ENCODE results near the gene AFG1L. TPM values are rescaled to one million over a fixed set of nuclear protein-coding genes. Genes with fewer than 3 reads are reported as not detected.
"Not testable (repeated sequence)": the region's sequence is repeated elsewhere in the genome, so short reads cannot be mapped to it uniquely, and the experiment has no call there.

Gene AFG1L
- total and polyA plus RNA-seq, 2 donors, result 3.9 to 9.8 TPM

- no peak overlapping the region for H3K4me3 ChIP-seq (ENCODE audit: low read length in 2 of 2)
- H3K9me3 ChIP-seq (ENCODE audit: control insufficient read depth in 2 of 2, insufficient read depth in 1 of 2, low read length in 1 of 2), result no peaks in the 10 kb centered on the region
- no peak overlapping the region for H3K27ac ChIP-seq (ENCODE audit: low read depth in 1 of 2, low read length in 1 of 2)
- 97% methylated on average over 4 of the region's 4 CpGs for WGBS
- H3K4me1 ChIP-seq (ENCODE audit: control insufficient read depth in 2 of 2, insufficient read depth in 2 of 2, low read length in 2 of 2), result peaks cover 2 to 16% of the 10 kb centered on the region in 2 donors
- H3K27me3 ChIP-seq (ENCODE audit: control insufficient read depth in 2 of 2, insufficient read depth in 1 of 2, low read length in 1 of 2), result no peaks in the 10 kb centered on the region
- H3K36me3 ChIP-seq (ENCODE audit: control insufficient read depth in 2 of 2, insufficient read depth in 2 of 2, low read length in 1 of 2), result peaks cover 0 to 19% of the 10 kb centered on the region in 2 donors
- no peak for DNase-seq (ENCODE audit: low read depth in 6 of 9, low spot score in 9 of 9)
Measured at GRCh38 chr6:108254433-108255410, 40.1 kb upstream of the AFG1L start.

DNA sequence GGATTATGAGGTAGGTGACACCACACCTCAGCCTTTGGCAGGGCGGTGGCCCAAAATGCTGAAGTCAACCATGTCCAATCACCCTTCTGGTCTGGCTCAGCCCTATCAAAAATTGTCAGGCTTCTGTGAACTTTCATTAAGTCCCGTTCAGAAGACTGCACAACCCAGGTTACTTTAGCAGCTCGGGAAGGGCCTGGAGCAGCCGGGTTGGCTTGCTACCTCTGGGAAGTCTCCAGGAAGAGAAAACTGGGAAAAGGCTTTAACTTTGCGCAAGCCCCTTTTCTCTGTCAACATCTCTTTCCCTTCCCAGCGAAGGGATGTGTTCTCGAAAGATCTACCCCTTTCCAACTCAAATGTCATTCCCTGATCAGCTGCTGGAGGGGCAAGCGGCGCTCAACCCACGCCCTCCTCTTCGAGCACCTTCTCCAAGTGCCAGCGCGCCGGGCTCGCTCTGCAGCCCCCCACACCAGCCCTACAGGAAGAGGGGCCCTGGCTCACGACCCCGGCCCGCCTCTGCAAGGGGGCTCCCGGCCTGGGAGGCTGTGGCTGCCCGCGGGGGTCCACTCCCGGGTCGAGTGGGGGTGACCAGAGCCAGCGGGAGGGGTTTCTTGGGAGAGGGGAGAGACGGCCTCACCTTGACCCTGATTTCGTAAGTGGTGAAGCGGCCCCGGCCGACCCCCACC is 34.6 kb upstream of the AFG1L start:
- peak overlapping the region; percentile 95 to 98 for H3K27ac ChIP-seq (ENCODE audit: low read depth in 1 of 2, low read length in 1 of 2)
- peaks cover 5 to 22% of the 10 kb centered on the region in 2 donors for H3K4me1 ChIP-seq (ENCODE audit: control insufficient read depth in 2 of 2, insufficient read depth in 2 of 2, low read length in 2 of 2)
- 1% methylated on average over 29 of the region's 29 CpGs for WGBS
- peaks cover 0 to 10% of the 10 kb centered on the region in 2 donors for H3K36me3 ChIP-seq (ENCODE audit: control insufficient read depth in 2 of 2, insufficient read depth in 2 of 2, low read length in 1 of 2)
- peak overlapping the region; percentile 79 to 98 for H3K4me3 ChIP-seq (ENCODE audit: low read length in 2 of 2)
- H3K9me3 ChIP-seq (ENCODE audit: control insufficient read depth in 2 of 2, insufficient read depth in 1 of 2, low read length in 1 of 2), result no peaks in the 10 kb centered on the region
- H3K27me3 ChIP-seq (ENCODE audit: control insufficient read depth in 2 of 2, insufficient read depth in 1 of 2, low read length in 1 of 2), result no peaks in the 10 kb centered on the region
- DNase-seq (ENCODE audit: low read depth in 6 of 9, low spot score in 9 of 9), result peak in 7 of 9 donors; percentile 25 to 59 (median 41)

GRCh38 chr6:108260809-108261569 is 33.9 kb upstream of the AFG1L start, which contains the start of gene SNX3:
Gene SNX3 (minus strand): TSS chr6:108261040. CDS start chr6:108260921, 119 bp downstream.
- H3K4me3 ChIP-seq (ENCODE audit: low read length in 2 of 2), result peak within 1 kb of the TSS; percentile 79 to 98
- no peaks in the 10 kb centered on the region for H3K9me3 ChIP-seq (ENCODE audit: control insufficient read depth in 2 of 2, insufficient read depth in 1 of 2, low read length in 1 of 2)
- no peaks in the 10 kb centered on the region for H3K27me3 ChIP-seq (ENCODE audit: control insufficient read depth in 2 of 2, insufficient read depth in 1 of 2, low read length in 1 of 2)
- WGBS, result under 1% methylated on average over 83 of the region's 83 CpGs
- DNase-seq (ENCODE audit: low read depth in 6 of 9, low spot score in 9 of 9), result peak; percentile 74 to 95 (median 89)
- H3K4me1 ChIP-seq (ENCODE audit: control insufficient read depth in 2 of 2, insufficient read depth in 2 of 2, low read length in 2 of 2), result peaks cover 3 to 22% of the 10 kb centered on the region in 2 donors
- peaks cover 0 to 5% of the 10 kb centered on the region in 2 donors for H3K36me3 ChIP-seq (ENCODE audit: control insufficient read depth in 2 of 2, insufficient read depth in 2 of 2, low read length in 1 of 2)
- H3K27ac ChIP-seq (ENCODE audit: low read depth in 1 of 2, low read length in 1 of 2), result peak within 1 kb of the TSS; percentile 95 to 98

- 98% methylated on average over 2 of the region's 2 CpGs for WGBS
Measured at GRCh38 chr6:108263371-108263770, 31.5 kb upstream of the AFG1L start.

GRCh38 chr6:108268845-108269244 is 26.0 kb upstream of the AFG1L start:
- H3K9me3 ChIP-seq (ENCODE audit: control insufficient read depth in 2 of 2, insufficient read depth in 1 of 2, low read length in 1 of 2), result no peaks in the 10 kb centered on the region
- H3K4me1 ChIP-seq (ENCODE audit: control insufficient read depth in 2 of 2, insufficient read depth in 2 of 2, low read length in 2 of 2), result no peaks in the 10 kb centered on the region
- H3K4me3 ChIP-seq (ENCODE audit: low read length in 2 of 2), result no peak overlapping the region
- no peak for DNase-seq (ENCODE audit: low read depth in 6 of 9, low spot score in 9 of 9)
- H3K36me3 ChIP-seq (ENCODE audit: control insufficient read depth in 2 of 2, insufficient read depth in 2 of 2, low read length in 1 of 2), result no peaks in the 10 kb centered on the region
- H3K27me3 ChIP-seq (ENCODE audit: control insufficient read depth in 2 of 2, insufficient read depth in 1 of 2, low read length in 1 of 2), result no peaks in the 10 kb centered on the region
- H3K27ac ChIP-seq (ENCODE audit: low read depth in 1 of 2, low read length in 1 of 2), result no peak overlapping the region
- 94% methylated on average over 3 of the region's 3 CpGs for whole genome bisulfite sequencing

More at GRCh38 chr6:108263371-108263770, 31.5 kb upstream of the AFG1L start:
- no peak overlapping the region for H3K27ac ChIP-seq (ENCODE audit: low read depth in 1 of 2, low read length in 1 of 2)
- peaks cover 3 to 17% of the 10 kb centered on the region in 2 donors for H3K4me1 ChIP-seq (ENCODE audit: control insufficient read depth in 2 of 2, insufficient read depth in 2 of 2, low read length in 2 of 2)
- H3K36me3 ChIP-seq (ENCODE audit: control insufficient read depth in 2 of 2, insufficient read depth in 2 of 2, low read length in 1 of 2), result no peaks in the 10 kb centered on the region
- H3K4me3 ChIP-seq (ENCODE audit: low read length in 2 of 2), result no peak overlapping the region
- no peak for DNase-seq (ENCODE audit: low read depth in 6 of 9, low spot score in 9 of 9)
- no peaks in the 10 kb centered on the region for H3K9me3 ChIP-seq (ENCODE audit: control insufficient read depth in 2 of 2, insufficient read depth in 1 of 2, low read length in 1 of 2)
- H3K27me3 ChIP-seq (ENCODE audit: control insufficient read depth in 2 of 2, insufficient read depth in 1 of 2, low read length in 1 of 2), result no peaks in the 10 kb centered on the region

DNA sequence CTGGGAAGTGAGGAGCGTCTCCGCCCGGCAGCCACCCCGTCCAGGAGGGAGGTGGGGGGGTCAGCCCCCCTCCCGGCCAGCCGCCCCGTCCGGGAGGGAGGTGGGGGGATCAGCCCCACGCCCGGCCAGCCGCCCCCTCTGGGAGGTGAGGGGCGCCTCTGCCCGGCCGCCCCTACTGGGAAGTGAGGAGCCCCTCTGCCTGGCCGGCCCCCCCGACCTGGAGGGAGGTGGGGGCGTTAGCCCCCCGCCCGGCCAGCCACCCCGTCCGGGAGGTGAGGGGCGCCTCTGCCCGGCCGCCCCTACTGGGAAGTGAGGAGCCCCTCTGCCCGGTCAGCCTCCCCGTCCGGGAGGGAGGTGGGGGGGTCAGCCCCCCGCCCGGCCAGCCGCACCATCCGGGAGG is 24.9 kb upstream of the AFG1L start:
- not testable (repeated sequence) for H3K27me3 ChIP-seq (ENCODE audit: control insufficient read depth in 2 of 2, insufficient read depth in 1 of 2, low read length in 1 of 2); H3K27ac ChIP-seq (ENCODE audit: low read depth in 1 of 2, low read length in 1 of 2); H3K36me3 ChIP-seq (ENCODE audit: control insufficient read depth in 2 of 2, insufficient read depth in 2 of 2, low read length in 1 of 2); DNase-seq (ENCODE audit: low read depth in 6 of 9, low spot score in 9 of 9); H3K4me1 ChIP-seq (ENCODE audit: control insufficient read depth in 2 of 2, insufficient read depth in 2 of 2, low read length in 2 of 2); H3K4me3 ChIP-seq (ENCODE audit: low read length in 2 of 2); H3K9me3 ChIP-seq (ENCODE audit: control insufficient read depth in 2 of 2, insufficient read depth in 1 of 2, low read length in 1 of 2)
- 94% methylated on average over 31 of the region's 31 CpGs for WGBS

GRCh38 chr6:108274546-108274945 is 20.3 kb upstream of the AFG1L start:
- 93% methylated on average over 2 of the region's 2 CpGs for WGBS
- no peaks in the 10 kb centered on the region for H3K27me3 ChIP-seq (ENCODE audit: control insufficient read depth in 2 of 2, insufficient read depth in 1 of 2, low read length in 1 of 2)
- no peak overlapping the region for H3K4me3 ChIP-seq (ENCODE audit: low read length in 2 of 2)
- no peaks in the 10 kb centered on the region for H3K4me1 ChIP-seq (ENCODE audit: control insufficient read depth in 2 of 2, insufficient read depth in 2 of 2, low read length in 2 of 2)
- H3K9me3 ChIP-seq (ENCODE audit: control insufficient read depth in 2 of 2, insufficient read depth in 1 of 2, low read length in 1 of 2), result no peaks in the 10 kb centered on the region
- no peak overlapping the region for H3K27ac ChIP-seq (ENCODE audit: low read depth in 1 of 2, low read length in 1 of 2)
- DNase-seq (ENCODE audit: low read depth in 6 of 9, low spot score in 9 of 9), result no peak
- no peaks in the 10 kb centered on the region for H3K36me3 ChIP-seq (ENCODE audit: control insufficient read depth in 2 of 2, insufficient read depth in 2 of 2, low read length in 1 of 2)

DNA sequence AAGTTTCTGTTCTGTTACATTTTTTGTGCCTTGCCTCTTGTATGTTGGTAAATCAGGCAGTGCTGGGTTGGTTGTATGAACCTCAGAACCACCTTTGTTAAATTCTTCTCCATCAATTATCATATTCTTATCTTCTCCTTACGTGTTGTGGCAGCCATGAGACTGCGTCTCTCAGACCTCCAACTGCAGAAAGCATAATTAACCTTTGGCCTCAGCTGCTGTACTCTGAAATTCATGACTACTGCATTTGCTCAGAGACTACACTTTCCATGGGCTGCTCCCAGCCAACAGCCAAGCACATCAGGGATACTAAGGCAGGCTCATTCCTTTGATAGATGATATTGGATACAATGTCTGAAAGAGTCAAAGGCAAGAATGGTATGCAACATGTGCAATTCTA is 18.9 kb upstream of the AFG1L start:
- Histone ChIP-seq H3K4me1 (ENCODE audit: control insufficient read depth in 2 of 2, insufficient read depth in 2 of 2, low read length in 2 of 2) (no peaks in the 10 kb centered on the region), H3K36me3 (ENCODE audit: control insufficient read depth in 2 of 2, insufficient read depth in 2 of 2, low read length in 1 of 2) (no peaks in the 10 kb centered on the region), H3K27me3 (ENCODE audit: control insufficient read depth in 2 of 2, insufficient read depth in 1 of 2, low read length in 1 of 2) (no peaks in the 10 kb centered on the region), H3K4me3 (ENCODE audit: low read length in 2 of 2) (no peak overlapping the region), H3K27ac (ENCODE audit: low read depth in 1 of 2, low read length in 1 of 2) (no peak overlapping the region), H3K9me3 (ENCODE audit: control insufficient read depth in 2 of 2, insufficient read depth in 1 of 2, low read length in 1 of 2) (no peaks in the 10 kb centered on the region)
- DNase-seq (ENCODE audit: low read depth in 6 of 9, low spot score in 9 of 9), result no peak
- 94% methylated on average over 2 of the region's 2 CpGs for WGBS
